PC-3 (cell line): ENCODE data around the gene C1orf141. TPM values are rescaled to one million over a fixed set of nuclear protein-coding genes. Genes with fewer than 3 reads are reported as not detected.

ENCODE experiments used
- ATAC-seq: fragments of 200-7000 bp; cut with Tn5 transposase; 2 replicates; pipeline ENCODE4 v1.9.1; 2020; ENCODE audit warnings: mild to moderate bottlenecking, moderate library complexity
- BruUV-seq: library from RNA; stranded (reverse); fragments of 400-500 nt; replicated peaks from 2 replicates; lab custom pipeline; 2021; lab: Mats Ljungman, UMichigan
- CTCF ChIA-PET: fragments of 300-600 bp; sonication (Branson Sonifier 250); formaldehyde crosslinking; loops from one replicate; lab custom pipeline; 2022; ENCODE audit warnings: antibody characterized with exemption; lab: Charles Lee
- POLR2A ChIA-PET: fragments of 300-600 bp; sonication (Branson Sonifier 250); formaldehyde crosslinking; loops from one replicate; lab custom pipeline; 2022; ENCODE audit warnings: antibody characterized with exemption; ENCODE audit not compliant: unreplicated experiment; lab: Charles Lee
- DNase-seq: peaks from one replicate; pipeline ENCODE4 v3.0.0-alpha.2; 2015
- H2AFZ ChIP-seq: fragments of 300-600 bp; sonication (generic); 2 replicates; pipeline ENCODE4 v1.6.0; 2016; ENCODE audit warnings: antibody characterized with exemption, low read length
- H3F3A ChIP-seq: fragments of 300-600 bp; sonication (generic); one replicate; pipeline ENCODE4 v1.6.0; 2017; ENCODE audit warnings: antibody characterized with exemption, low read length, control low read depth, mild to moderate bottlenecking; ENCODE audit not compliant: unreplicated experiment
- H3K27ac ChIP-seq: fragments of 300-600 bp; sonication (generic); 2 replicates; pipeline ENCODE4 v1.5.1; 2016; ENCODE audit warnings: mild to moderate bottlenecking, low read length
- H3K27me3 ChIP-seq: fragments of 300-600 bp; sonication (generic); 2 replicates; pipeline ENCODE4 v1.6.1; 2016; ENCODE audit warnings: low read length, mixed read lengths
- H3K36me3 ChIP-seq: fragments of 300-600 bp; sonication (generic); 2 replicates; pipeline ENCODE4 v1.6.1; 2016; ENCODE audit warnings: low read depth, mixed run types, low read length, mixed read lengths
- H3K4me1 ChIP-seq: fragments of 300-600 bp; sonication (generic); 2 replicates; pipeline ENCODE4 v1.5.1; 2016; ENCODE audit warnings: low read length; ENCODE audit not compliant: insufficient read depth
- H3K4me2 ChIP-seq: fragments of 300-600 bp; sonication (generic); 2 replicates; pipeline ENCODE4 v1.6.0; 2016; ENCODE audit warnings: low read length
- H3K4me3 ChIP-seq: fragments of 300-600 bp; sonication (generic); 2 replicates; pipeline ENCODE4 v1.5.1; 2016; ENCODE audit warnings: mild to moderate bottlenecking, low read length, mixed read lengths
- H3K79me2 ChIP-seq: fragments of 300-600 bp; sonication (generic); 2 replicates; pipeline ENCODE4 v1.6.1; 2017; ENCODE audit warnings: low read length, mixed read lengths
- H3K9ac ChIP-seq: fragments of 300-600 bp; sonication (generic); 2 replicates; pipeline ENCODE4 v1.6.0; 2016; ENCODE audit warnings: mild to moderate bottlenecking, low read length
- H3K9me2 ChIP-seq: fragments of 300-600 bp; sonication (generic); replicated peaks from 2 replicates; pipeline ENCODE4 v1.6.1; 2016; ENCODE audit warnings: mixed run types, low read length, mixed read lengths
- H3K9me3 ChIP-seq: fragments of 300-600 bp; sonication (generic); 2 replicates; pipeline ENCODE4 v1.6.1; 2016; ENCODE audit warnings: low read length, mixed read lengths
- H4K20me1 ChIP-seq: fragments of 300-600 bp; sonication (generic); 2 replicates; pipeline ENCODE4 v1.6.1; 2016; ENCODE audit warnings: low read length, mixed read lengths
- CTCF ChIP-seq: fragments of 300-600 bp; sonication (generic); conservative IDR thresholded peaks from 2 replicates; pipeline ENCODE4 v1.5.1; 2017; ENCODE audit warnings: antibody characterized with exemption, low read depth, mild to moderate bottlenecking, low read length
- EZH2 ChIP-seq: fragments of 300-600 bp; sonication (generic); IDR thresholded peaks from one replicate; pipeline ENCODE4 v1.6.1; 2017; ENCODE audit warnings: antibody characterized with exemption, mild to moderate bottlenecking, low read length; ENCODE audit not compliant: unreplicated experiment
- EZH2phosphoT487 ChIP-seq: fragments of 300-600 bp; sonication (generic); IDR thresholded peaks from 2 replicates; pipeline ENCODE4 v1.6.1; 2018; ENCODE audit warnings: mild to moderate bottlenecking, antibody characterized with exemption, low read length, borderline replicate concordance
- intact Hi-C: fragments of 100-400 bp; cut with micrococcal nuclease; formaldehyde crosslinking; loops from 2 replicates; pipeline ENCODE4 v1.9.0; 2023
- total RNA-seq: library from RNA; depleted of rRNA; stranded (reverse); fragments of >200 nt; gene quantifications from 2 replicates; pipeline ENCODE4 v1.2.3, GENCODE V29; 2014

Gene C1orf141
- total RNA-seq, 1 experiment from 2014 or later: not detected

DNA sequence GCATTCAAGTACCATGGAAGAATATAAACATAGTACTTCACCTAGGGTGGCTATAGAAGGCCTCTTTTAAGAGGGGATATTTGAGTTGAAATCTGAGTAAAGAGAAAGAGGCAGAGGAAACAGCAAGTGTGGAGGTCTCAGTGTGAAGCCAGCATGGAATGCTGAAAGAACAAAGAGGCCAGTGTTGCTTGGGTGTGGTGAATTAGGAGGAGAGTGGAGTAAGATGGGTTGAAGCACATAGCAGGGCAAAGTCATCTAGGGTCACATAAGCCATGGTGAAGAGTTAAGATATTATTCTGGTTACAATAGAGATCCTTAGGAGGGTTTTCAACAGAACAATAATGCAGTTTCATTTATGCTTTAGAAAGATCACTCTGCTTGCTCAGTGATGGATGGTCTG, 37.5 kb downstream of the C1orf141 start:
- H3K4me1 ChIP-seq: no peaks in the 10 kb centered on the region
- TF ChIP-seq EZH2phosphoT487: no peak
- TF ChIP-seq EZH2: no peak
- TF ChIP-seq CTCF: no peak
- no peaks in the 10 kb centered on the region for H3K9me2 ChIP-seq
- H3K27ac ChIP-seq: no peak overlapping the region
- DNase-seq: no peak
- no peak overlapping the region for H3K9ac ChIP-seq
- no peaks in the 10 kb centered on the region for H3K36me3 ChIP-seq
- H3K4me2 ChIP-seq: no peak overlapping the region
- H3K4me3 ChIP-seq: no peak overlapping the region
- CTCF ChIA-PET: no interaction called here
- no peak overlapping the region for H2AFZ ChIP-seq
- no TSS peak for BruUV-seq
- H4K20me1 ChIP-seq: no peaks in the 10 kb centered on the region
- POLR2A ChIA-PET: no interaction called here
- no peaks in the 10 kb centered on the region for H3F3A ChIP-seq
- no peaks in the 10 kb centered on the region for H3K79me2 ChIP-seq
- no peak for ATAC-seq
- peaks cover 49% of the 10 kb centered on the region for H3K27me3 ChIP-seq
- intact Hi-C loops: no loop called here
- no peaks in the 10 kb centered on the region for H3K9me3 ChIP-seq

- H2AFZ ChIP-seq: no peak overlapping the region
- no TSS peak for BruUV-seq
- POLR2A ChIA-PET: no interaction called here
- peaks cover 43% of the 10 kb centered on the region for H3K27me3 ChIP-seq
- TF ChIP-seq CTCF (no peak), EZH2 (no peak)
- no peak overlapping the region for H3K4me3 ChIP-seq
- no peak overlapping the region for H3K4me2 ChIP-seq
- no peaks in the 10 kb centered on the region for H3K4me1 ChIP-seq
- no peaks in the 10 kb centered on the region for H3F3A ChIP-seq
- DNase-seq: no peak
- no peak overlapping the region for H3K9ac ChIP-seq
- intact Hi-C loops: no loop called here
- H3K9me2 ChIP-seq: no peaks in the 10 kb centered on the region
- H3K79me2 ChIP-seq: no peaks in the 10 kb centered on the region
- H3K27ac ChIP-seq: no peak overlapping the region
- H3K36me3 ChIP-seq: no peaks in the 10 kb centered on the region
- CTCF ChIA-PET: no interaction called here
- no peaks in the 10 kb centered on the region for H3K9me3 ChIP-seq
- ATAC-seq: no peak
- H4K20me1 ChIP-seq: no peaks in the 10 kb centered on the region
These were observed 40.6 kb downstream of the C1orf141 start for GRCh38 chr1:67094191-67094590.

GRCh38 chr1:67089685-67090208, 45.0 kb downstream of the C1orf141 start:
- no peak overlapping the region for H3K27ac ChIP-seq
- H3K4me1 ChIP-seq: no peaks in the 10 kb centered on the region
- no peaks in the 10 kb centered on the region for H3F3A ChIP-seq
- no peak overlapping the region for H2AFZ ChIP-seq
- H4K20me1 ChIP-seq: no peaks in the 10 kb centered on the region
- CTCF ChIA-PET: no interaction called here
- H3K4me2 ChIP-seq: no peak overlapping the region
- no peaks in the 10 kb centered on the region for H3K9me3 ChIP-seq
- POLR2A ChIA-PET: no interaction called here
- H3K27me3 ChIP-seq: peaks cover 30% of the 10 kb centered on the region
- no peak overlapping the region for H3K9ac ChIP-seq
- no peaks in the 10 kb centered on the region for H3K79me2 ChIP-seq
- no peaks in the 10 kb centered on the region for H3K36me3 ChIP-seq
- no TSS peak for BruUV-seq
- TF ChIP-seq CTCF (no peak), EZH2phosphoT487 (no peak), EZH2 (no peak)
- no peak overlapping the region for H3K4me3 ChIP-seq
- DNase-seq: no peak
- no peak for ATAC-seq
- intact Hi-C loops: no loop called here
- no peaks in the 10 kb centered on the region for H3K9me2 ChIP-seq
